Measurements from ENCODE around the gene VPS45.

The VPS45 gene

GRCh38 chr1:150176593-150176992 lies 109.0 kb downstream of the VPS45 start:
- no peak overlapping the region for H3K4me3 ChIP-seq (replicated peaks; ENCODE audit: insufficient read depth, low read length)
- peak; percentile 57 to 83 for DNase-seq (ENCODE audit: low read depth in 1 of 2, low spot score in 1 of 2)
- H3K27ac ChIP-seq (replicated peaks): peak overlapping the region; percentile 59
- TF ChIP-seq POLR2AphosphoS5 (IDR thresholded peaks at IDR 0.05; ENCODE audit: low read depth) (no peak), CTCF (IDR thresholded peaks at IDR 0.05; ENCODE audit: insufficient read depth, low read length) (no peak), GABPA (IDR thresholded peaks at IDR 0.05; ENCODE audit: low read depth) (no peak), SPI1 (IDR thresholded peaks at IDR 0.05; ENCODE audit: borderline replicate concordance, low read depth) (peak; percentile 65; the same call in 1 of the 2 replicates), REST (IDR thresholded peaks at IDR 0.05; ENCODE audit: insufficient replicate concordance, low read depth) (no peak)
- H3K27me3 ChIP-seq (ENCODE audit: insufficient read depth, poor library complexity, severe bottlenecking): no peaks in the 10 kb centered on the region

GRCh38 chr1:150178548-150178947 lies 111.0 kb downstream of the VPS45 start:
- peak in 1 of 2 experiments; percentile 82 for DNase-seq (ENCODE audit: low read depth in 1 of 2, low spot score in 1 of 2)
- Histone ChIP-seq H3K4me3 (replicated peaks; ENCODE audit: insufficient read depth, low read length) (no peak overlapping the region), H3K27me3 (ENCODE audit: insufficient read depth, poor library complexity, severe bottlenecking) (no peaks in the 10 kb centered on the region), H3K27ac (replicated peaks) (peak overlapping the region; percentile 49)
- TF ChIP-seq CTCF (IDR thresholded peaks at IDR 0.05; ENCODE audit: insufficient read depth, low read length) (no peak), REST (IDR thresholded peaks at IDR 0.05; ENCODE audit: insufficient replicate concordance, low read depth) (no peak), SPI1 (IDR thresholded peaks at IDR 0.05; ENCODE audit: borderline replicate concordance, low read depth) (peak; percentile 47; the same call in 1 of the 2 replicates)

GRCh38 chr1:150179867-150180266 lies 112.3 kb downstream of the VPS45 start:
- TF ChIP-seq GABPA (IDR thresholded peaks at IDR 0.05; ENCODE audit: low read depth): no peak
- no peak for TF ChIP-seq CTCF (IDR thresholded peaks at IDR 0.05; ENCODE audit: insufficient read depth, low read length)
- no peak for TF ChIP-seq REST (IDR thresholded peaks at IDR 0.05; ENCODE audit: insufficient replicate concordance, low read depth)
- TF ChIP-seq POLR2AphosphoS5 (IDR thresholded peaks at IDR 0.05; ENCODE audit: low read depth): no peak
- TF ChIP-seq SPI1 (IDR thresholded peaks at IDR 0.05; ENCODE audit: borderline replicate concordance, low read depth): no peak
- Histone ChIP-seq H3K27ac (replicated peaks) (no peak overlapping the region), H3K4me3 (replicated peaks; ENCODE audit: insufficient read depth, low read length) (no peak overlapping the region), H3K27me3 (ENCODE audit: insufficient read depth, poor library complexity, severe bottlenecking) (no peaks in the 10 kb centered on the region)
- DNase-seq (ENCODE audit: low read depth in 1 of 2, low spot score in 1 of 2): no peak
